DOHH2 (cell line): ENCODE data around the gene MYO15A.

ENCODE experiments used
- H3F3A ChIP-seq: fragments of 200-600 bp; sonication (generic), shearing (Covaris generic); 2 replicates; pipeline ENCODE4 v1.6.0; 2016; ENCODE audit warnings: antibody characterized with exemption, mild to moderate bottlenecking; ENCODE audit not compliant: control insufficient read depth, insufficient read depth
- H3K27ac ChIP-seq: fragments of 200-600 bp; sonication (generic); 2 replicates; pipeline ENCODE4 v1.5.1; 2014; ENCODE audit warnings: low read depth, mild to moderate bottlenecking, low read length, moderate library complexity
- H3K27me3 ChIP-seq: fragments of 200-600 bp; sonication (generic); 2 replicates; pipeline ENCODE4 v1.6.1; 2014; ENCODE audit warnings: mild to moderate bottlenecking, low read length, mixed read lengths; ENCODE audit not compliant: control insufficient read depth
- H3K36me3 ChIP-seq: fragments of 200-600 bp; sonication (generic); 2 replicates; pipeline ENCODE4 v1.6.1; 2014; ENCODE audit warnings: mild to moderate bottlenecking, low read length, moderate library complexity, mixed read lengths; ENCODE audit not compliant: control insufficient read depth
- H3K4me1 ChIP-seq: fragments of 200-600 bp; sonication (generic); 2 replicates; pipeline ENCODE4 v1.6.1; 2014; ENCODE audit warnings: mild to moderate bottlenecking, low read length, mixed read lengths; ENCODE audit not compliant: control insufficient read depth
- H3K4me2 ChIP-seq: fragments of 200-600 bp; sonication (generic); 2 replicates; pipeline ENCODE4 v1.6.0; 2014; ENCODE audit warnings: mild to moderate bottlenecking, low read length, moderate library complexity
- H3K4me3 ChIP-seq: fragments of 200-600 bp; sonication (generic); 2 replicates; pipeline ENCODE4 v1.5.1; 2014; ENCODE audit warnings: mild to moderate bottlenecking, low read length, mixed read lengths
- H3K79me2 ChIP-seq: fragments of 200-600 bp; sonication (generic); 2 replicates; pipeline ENCODE4 v1.6.1; 2014; ENCODE audit warnings: mild to moderate bottlenecking, low read length, mixed read lengths; ENCODE audit not compliant: control insufficient read depth
- H3K9me2 ChIP-seq: fragments of 200-600 bp; sonication (generic); replicated peaks from 2 replicates; pipeline ENCODE4 v1.6.1; 2014; ENCODE audit warnings: mild to moderate bottlenecking, low read length, mixed read lengths; ENCODE audit not compliant: control insufficient read depth
- H3K9me3 ChIP-seq: fragments of 200-600 bp; sonication (generic); 2 replicates; pipeline ENCODE4 v1.6.1; 2014; ENCODE audit warnings: antibody characterized with exemption, low read length, mixed read lengths; ENCODE audit not compliant: control insufficient read depth, insufficient read depth
- H4K20me1 ChIP-seq: fragments of 200-600 bp; sonication (generic); 2 replicates; pipeline ENCODE4 v1.6.0; 2014; ENCODE audit warnings: low read depth, mild to moderate bottlenecking, antibody characterized with exemption, low read length, moderate library complexity; ENCODE audit not compliant: control insufficient read depth, insufficient read depth
- EZH2phosphoT487 ChIP-seq: fragments of 200-600 bp; sonication (generic); IDR thresholded peaks from 2 replicates; pipeline ENCODE4 v1.6.1; 2017; ENCODE audit warnings: borderline replicate concordance, mild to moderate bottlenecking, antibody characterized with exemption, low read length, moderate library complexity, mixed read lengths
- TF ChIP-seq, protein P1 (sequence below): fragments of 200-600 bp; sonication (generic); IDR thresholded peaks from one replicate; pipeline ENCODE4 v1.5.1; 2014; ENCODE audit warnings: antibody characterized with exemption, mild to moderate bottlenecking, low read depth, low read length; ENCODE audit not compliant: poor library complexity, severe bottlenecking

MYO15A gene

DNA sequence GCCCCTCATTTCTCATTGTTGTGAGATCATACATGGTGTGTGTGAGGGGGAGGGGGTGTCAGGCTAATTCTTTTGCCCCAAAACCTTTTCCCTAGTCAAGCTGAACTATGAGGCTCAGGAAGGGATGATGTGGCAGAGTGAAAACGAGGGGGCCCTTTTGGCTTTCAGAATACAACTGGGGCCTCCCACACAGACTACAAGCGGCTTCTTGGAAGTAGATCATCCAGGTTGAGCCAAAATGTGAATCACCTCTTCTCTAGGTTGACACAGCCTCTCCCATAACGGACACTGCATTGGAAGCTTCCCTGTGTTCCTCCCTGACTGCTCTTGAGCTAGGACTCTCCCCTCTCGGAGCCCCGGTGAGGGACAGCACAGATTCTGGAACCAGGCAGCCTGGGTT, 72.8 kb downstream of the MYO15A start:
- peaks cover 25% of the 10 kb centered on the region for H3K36me3 ChIP-seq
- H3K9me2 ChIP-seq, result no peaks in the 10 kb centered on the region
- TF ChIP-seq, protein P1, sequence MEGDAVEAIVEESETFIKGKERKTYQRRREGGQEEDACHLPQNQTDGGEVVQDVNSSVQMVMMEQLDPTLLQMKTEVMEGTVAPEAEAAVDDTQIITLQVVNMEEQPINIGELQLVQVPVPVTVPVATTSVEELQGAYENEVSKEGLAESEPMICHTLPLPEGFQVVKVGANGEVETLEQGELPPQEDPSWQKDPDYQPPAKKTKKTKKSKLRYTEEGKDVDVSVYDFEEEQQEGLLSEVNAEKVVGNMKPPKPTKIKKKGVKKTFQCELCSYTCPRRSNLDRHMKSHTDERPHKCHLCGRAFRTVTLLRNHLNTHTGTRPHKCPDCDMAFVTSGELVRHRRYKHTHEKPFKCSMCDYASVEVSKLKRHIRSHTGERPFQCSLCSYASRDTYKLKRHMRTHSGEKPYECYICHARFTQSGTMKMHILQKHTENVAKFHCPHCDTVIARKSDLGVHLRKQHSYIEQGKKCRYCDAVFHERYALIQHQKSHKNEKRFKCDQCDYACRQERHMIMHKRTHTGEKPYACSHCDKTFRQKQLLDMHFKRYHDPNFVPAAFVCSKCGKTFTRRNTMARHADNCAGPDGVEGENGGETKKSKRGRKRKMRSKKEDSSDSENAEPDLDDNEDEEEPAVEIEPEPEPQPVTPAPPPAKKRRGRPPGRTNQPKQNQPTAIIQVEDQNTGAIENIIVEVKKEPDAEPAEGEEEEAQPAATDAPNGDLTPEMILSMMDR, result no peak
- no peak for TF ChIP-seq EZH2phosphoT487
- no peaks in the 10 kb centered on the region for H3K27me3 ChIP-seq
- H3K4me2 ChIP-seq, result no peak overlapping the region
- no peak overlapping the region for H3K4me3 ChIP-seq
- no peak overlapping the region for H3K27ac ChIP-seq
- H3K79me2 ChIP-seq, result peaks cover 27% of the 10 kb centered on the region
- H3F3A ChIP-seq, result no peaks in the 10 kb centered on the region
- no peaks in the 10 kb centered on the region for H3K9me3 ChIP-seq
- peaks cover 15% of the 10 kb centered on the region for H4K20me1 ChIP-seq
- peaks cover 27% of the 10 kb centered on the region for H3K4me1 ChIP-seq

- H3K27ac ChIP-seq, result peak overlapping the region; percentile 90
- H3K4me1 ChIP-seq, result peaks cover 33% of the 10 kb centered on the region
- H3K9me3 ChIP-seq, result no peaks in the 10 kb centered on the region
- H3K4me3 ChIP-seq, result peak overlapping the region; percentile 92
- H3K36me3 ChIP-seq, result peaks cover 35% of the 10 kb centered on the region
- peaks cover 24% of the 10 kb centered on the region for H4K20me1 ChIP-seq
- H3K27me3 ChIP-seq, result no peaks in the 10 kb centered on the region
- H3K4me2 ChIP-seq, result peak overlapping the region; percentile 93
- TF ChIP-seq, protein P1, result no peak
- no peak for TF ChIP-seq EZH2phosphoT487
- H3K79me2 ChIP-seq, result peaks cover 37% of the 10 kb centered on the region
- no peaks in the 10 kb centered on the region for H3K9me2 ChIP-seq
- no peaks in the 10 kb centered on the region for H3F3A ChIP-seq
Measured at GRCh38 chr17:18182110-18182977, 73.8 kb downstream of the MYO15A start.

DNA sequence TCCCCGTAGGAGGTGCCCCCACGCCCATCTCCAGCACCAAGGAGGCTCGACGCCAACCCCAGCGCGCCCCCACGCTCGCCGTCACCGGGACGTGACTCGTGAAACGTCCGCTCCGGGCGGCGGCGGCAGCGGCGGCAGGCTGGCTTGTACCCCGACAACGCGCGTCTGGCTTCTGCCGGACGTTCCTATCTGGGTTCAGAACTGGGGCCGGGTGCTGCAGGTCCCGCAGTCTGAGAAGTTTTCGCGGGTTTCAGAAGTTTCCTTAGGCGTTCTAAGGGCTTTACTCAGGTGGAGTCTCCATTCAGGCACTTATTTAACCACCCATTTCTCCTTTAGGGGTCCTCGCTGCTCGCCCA, 74.4 kb downstream of the MYO15A start:
- TF ChIP-seq, protein P1, result no peak
- TF ChIP-seq EZH2phosphoT487, result no peak
- Histone ChIP-seq H3K9me3 (no peaks in the 10 kb centered on the region), H3F3A (no peaks in the 10 kb centered on the region), H3K4me3 (peak overlapping the region; percentile 92), H3K36me3 (peaks cover 41% of the 10 kb centered on the region), H3K4me2 (peak overlapping the region; percentile 93), H3K27ac (peak overlapping the region; percentile 90), H3K9me2 (no peaks in the 10 kb centered on the region), H3K79me2 (peaks cover 43% of the 10 kb centered on the region), H3K27me3 (no peaks in the 10 kb centered on the region), H3K4me1 (peaks cover 40% of the 10 kb centered on the region), H4K20me1 (peaks cover 30% of the 10 kb centered on the region)
